GM12878 (cell line): ENCODE measurements around the gene IFT88. TPM values are rescaled to one million over a fixed set of nuclear protein-coding genes. Genes with fewer than 3 reads are reported as not detected.

ENCODE experiments used
- ATAC-seq: fragments of 200-7000 bp; cut with Tn5 transposase; 3 replicates; pipeline ENCODE4 v1.9.1; 2020; ENCODE audit warnings: mild to moderate bottlenecking, moderate library complexity
- BruUV-seq: library from RNA; stranded (reverse); fragments of 400-500 nt; replicated peaks from 2 replicates; lab custom pipeline; 2021; lab: Mats Ljungman, UMichigan
- CTCF ChIA-PET: fragments of 300-600 bp; sonication (Branson Sonifier 250); formaldehyde crosslinking; extraction: SDS; loops from one replicate; lab custom pipeline; 2021; ENCODE audit warnings: inconsistent platforms; lab: Yijun Ruan, JAX
- POLR2A ChIA-PET: fragments of 350-600 bp; formaldehyde crosslinking; extraction: SDS; loops from one replicate; lab custom pipeline; 2021; ENCODE audit warnings: inconsistent platforms; lab: Charles Lee
- RAD21 ChIA-PET: fragments of 300-600 bp; sonication (Branson Sonifier 250); formaldehyde crosslinking; loops from one replicate; lab custom pipeline; 2023; ENCODE audit warnings: antibody characterized with exemption; ENCODE audit not compliant: unreplicated experiment; lab: Charles Lee
- SMC1A ChIA-PET: fragments of 300-600 bp; sonication (Branson Sonifier 250); formaldehyde crosslinking; loops from one replicate; lab custom pipeline; 2023; ENCODE audit not compliant: unreplicated experiment, uncharacterized antibody; lab: Charles Lee
- DNase-seq: peaks from one replicate; pipeline ENCODE4 v3.0.0-alpha.2; 2011; ENCODE audit warnings: low read depth, low spot score
- FAIRE-seq: peaks from 3 replicates; lab custom pipeline; 2011; peaks lifted over from hg19 to GRCh38; lab: Jason Lieb, UNC
- H2AFZ ChIP-seq: 2 replicates; pipeline ENCODE4 v1.6.0; 2011; ENCODE audit warnings: low read depth, low read length, control low read depth; ENCODE audit not compliant: control insufficient read depth
- H3K27ac ChIP-seq: 2 replicates; pipeline ENCODE4 v1.5.1; 2011; ENCODE audit warnings: control low read depth; ENCODE audit not compliant: control insufficient read depth, insufficient read depth
- H3K27me3 ChIP-seq, 2 experiments: replicated peaks in 1 of 2; 2 replicates each; pipeline versions ENCODE4 v1.6.0 to v1.6.1; 2011; ENCODE audit warnings: low read length in 1 of 2; ENCODE audit not compliant: control insufficient read depth in 2 of 2, insufficient read depth in 2 of 2
- H3K36me3 ChIP-seq, 2 experiments: 2 replicates each; pipeline ENCODE4 v1.5.1; 2011; ENCODE audit warnings: low read length in 1 of 2; ENCODE audit not compliant: control insufficient read depth in 2 of 2, insufficient read depth in 2 of 2
- H3K4me1 ChIP-seq: 2 replicates; pipeline ENCODE4 v1.6.1; 2011; ENCODE audit warnings: mild to moderate bottlenecking, low read length, moderate library complexity, mixed read lengths; ENCODE audit not compliant: control insufficient read depth, insufficient read depth
- H3K4me2 ChIP-seq: 2 replicates; pipeline ENCODE4 v1.6.0; 2011; ENCODE audit warnings: control low read depth; ENCODE audit not compliant: control insufficient read depth, insufficient read depth
- H3K4me3 ChIP-seq: fragments of 200-600 bp; sonication (generic); 2 replicates; pipeline ENCODE4 v1.5.1; 2016
- H3K79me2 ChIP-seq: 2 replicates; pipeline ENCODE4 v1.6.0; 2011; ENCODE audit warnings: low read length; ENCODE audit not compliant: control insufficient read depth, insufficient read depth
- H3K9ac ChIP-seq: 2 replicates; pipeline ENCODE4 v1.8.0; 2011; ENCODE audit warnings: low read length, control low read depth, mixed read lengths; ENCODE audit not compliant: control insufficient read depth, insufficient read depth
- H3K9me3 ChIP-seq: replicated peaks from 3 replicates; pipeline ENCODE4 v1.5.1; 2011; ENCODE audit warnings: mild to moderate bottlenecking, low read length; ENCODE audit not compliant: control insufficient read depth, insufficient read depth
- H4K20me1 ChIP-seq: 2 replicates; pipeline ENCODE4 v1.6.0; 2011; ENCODE audit not compliant: control insufficient read depth, insufficient read depth
- BMI1 ChIP-seq: fragments of 450-650 bp; IDR thresholded peaks from 2 replicates; pipeline ENCODE4 v1.6.1; 2016; ENCODE audit warnings: mild to moderate bottlenecking, moderate library complexity, borderline replicate concordance
- EGR1 ChIP-seq, 2 experiments: IDR thresholded peaks; 1 replicate in 1 of 2; 2 replicates in 1 of 2; pipeline ENCODE4 v1.6.1; 2011 to 2012; ENCODE audit warnings: low read depth in 2 of 2, low read length in 2 of 2, borderline replicate concordance in 1 of 2, mild to moderate bottlenecking in 1 of 2, moderate library complexity in 1 of 2
- PML ChIP-seq: IDR thresholded peaks from 2 replicates; pipeline ENCODE4 v1.6.1; 2012; ENCODE audit warnings: low read length, inconsistent platforms
- STAT3 ChIP-seq: IDR thresholded peaks from 2 replicates; pipeline ENCODE4 v1.6.1; 2011; ENCODE audit warnings: low read depth, low read length, improper control_type of control experiment
- YY1 ChIP-seq: IDR thresholded peaks from 2 replicates; pipeline ENCODE4 v1.6.1; 2011; ENCODE audit warnings: low read depth, mild to moderate bottlenecking, low read length
- WGBS: methylation state at CpG from one replicate; pipeline ENCODE4 v1.1.6; 2016; ENCODE audit warnings: low lambda C conversion rate; ENCODE audit not compliant: insufficient replicate concordance, insufficient coverage; ENCODE audit errors: missing lambda C conversion rate; 5-methylcytosine and 5-hydroxymethylcytosine counted together
- in situ Hi-C: fragments of 300-500 bp; cut with MboI; formaldehyde crosslinking; loops from 9 replicates; pipeline ENCODE4 v1.14.3; 2018; ENCODE audit warnings: mixed read lengths
- intact Hi-C: fragments of 100-400 bp; cut with micrococcal nuclease; formaldehyde crosslinking; loops from one replicate; pipeline ENCODE4 v1.14.2; 2022; ENCODE audit not compliant: unreplicated experiment
- polyA plus RNA-seq, 11 experiments: library from polyadenylated mRNA; depleted of rRNA in 4 of 11; unstranded in 6 of 11; stranded (reverse) in 5 of 11; fragments of >200 nt; fragmentation: Nextera tagmentation in 4 of 11; fragmentation: Illumina TruSeq in 1 of 11; extraction: Ambion mirVana in 4 of 11; extraction: Trizol in 1 of 11; gene quantifications; 1 replicate in 1 of 11; 2 replicates in 10 of 11; pipeline versions ENCODE4 v1.2.1 to v1.2.3, GENCODE V29; 2011 to 2016; ENCODE audit warnings: inconsistent platforms in 2 of 11, missing spikeins in 2 of 11, low read depth in 1 of 11
- total RNA-seq, 4 experiments: library from RNA; depleted of rRNA in 3 of 4; stranded (reverse); fragments of >200 nt in 3 of 4; fragmentation: Illumina TruSeq in 1 of 4; extraction: Trizol in 1 of 4; gene quantifications; 2 replicates each; pipeline versions ENCODE4 v1.2.1 to v1.2.3, GENCODE V29; 2013 to 2021
- TF ChIP-seq, protein P1 (sequence below): IDR thresholded peaks from 2 replicates; pipeline ENCODE4 v1.6.1; 2011; ENCODE audit warnings: borderline replicate concordance, low read depth, mild to moderate bottlenecking, moderate library complexity, low read length; ENCODE audit not compliant: insufficient read depth, poor library complexity, severe bottlenecking

Gene IFT88
- total and polyA plus RNA-seq, 10 of the 15 experiments (the other 5 are each of a cell fraction or from before 2014, with no cell fraction given): 2.9 to 5.6 (median 4.1) TPM

DNA sequence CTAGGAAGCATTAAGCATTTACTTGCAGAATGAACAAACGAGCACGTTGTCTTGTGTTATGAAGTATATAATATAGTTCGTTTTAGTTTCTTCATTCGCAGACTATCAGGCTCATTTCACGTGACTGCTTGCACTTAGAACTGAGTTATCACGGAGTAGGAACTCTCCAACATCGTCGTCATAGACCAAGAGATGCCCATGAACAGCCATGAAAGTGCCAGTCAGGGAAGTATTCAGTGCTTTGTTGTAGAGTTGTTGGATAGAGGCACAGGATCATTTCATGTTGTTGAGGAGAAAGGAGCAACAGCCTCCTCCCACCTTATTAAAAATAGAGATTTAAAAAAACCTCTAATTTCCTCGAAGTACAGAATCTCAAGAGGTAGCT, 135.6 kb downstream of the IFT88 start:
- Histone ChIP-seq H3K4me2 (peak overlapping the region; percentile 99), H3K27me3 (no peaks in the 10 kb centered on the region), H3K27ac (no peak overlapping the region), H3K4me1 (peaks cover 6% of the 10 kb centered on the region), H2AFZ (peak overlapping the region; percentile 77; the same call in 1 of the 2 replicates), H4K20me1 (no peaks in the 10 kb centered on the region)
- 20% methylated on average over 9 of the region's 9 CpGs for WGBS
- TF ChIP-seq BMI1 (peak; percentile 65), PML (no peak), EGR1 (IDR thresholded peaks at IDR 0.05; ENCODE audit: borderline replicate concordance in 1 of 2, low read depth in 2 of 2, low read length in 2 of 2) (no peak), YY1 (no peak), STAT3 (no peak)
- TF ChIP-seq, protein P1, sequence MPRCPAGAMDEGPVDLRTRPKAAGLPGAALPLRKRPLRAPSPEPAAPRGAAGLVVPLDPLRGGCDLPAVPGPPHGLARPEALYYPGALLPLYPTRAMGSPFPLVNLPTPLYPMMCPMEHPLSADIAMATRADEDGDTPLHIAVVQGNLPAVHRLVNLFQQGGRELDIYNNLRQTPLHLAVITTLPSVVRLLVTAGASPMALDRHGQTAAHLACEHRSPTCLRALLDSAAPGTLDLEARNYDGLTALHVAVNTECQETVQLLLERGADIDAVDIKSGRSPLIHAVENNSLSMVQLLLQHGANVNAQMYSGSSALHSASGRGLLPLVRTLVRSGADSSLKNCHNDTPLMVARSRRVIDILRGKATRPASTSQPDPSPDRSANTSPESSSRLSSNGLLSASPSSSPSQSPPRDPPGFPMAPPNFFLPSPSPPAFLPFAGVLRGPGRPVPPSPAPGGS: no peak
- TF ChIP-seq, all 136 proteins: peak for 1
- intact Hi-C loops: loop anchor here (5.0 kb wide), 1 partner anchor 205 kb away; no protein-coding TSS in a partner anchor
- no peak for DNase-seq
- Histone ChIP-seq H3K36me3 (no peaks in the 10 kb centered on the region), H3K4me3 (peak overlapping the region; percentile 81), H3K9ac (no peak overlapping the region), H3K79me2 (no peaks in the 10 kb centered on the region), H3K9me3 (no peaks in the 10 kb centered on the region)
- RAD21 ChIA-PET: no interaction called here
- no TSS peak for BruUV-seq
- POLR2A ChIA-PET: no interaction called here
- CTCF ChIA-PET: interaction anchor here (0.9 to 1.2 kb wide), 2 partner anchors 21 to 207 kb away, joined by 3 to 4 read pairs; no protein-coding TSS in a partner anchor
- ATAC-seq: no peak
- in situ Hi-C loops: no loop called here
- SMC1A ChIA-PET: interaction anchor here (1.7 kb wide), 1 partner anchor 15 kb away, joined by 4 read pairs; no protein-coding TSS in a partner anchor
- FAIRE-seq: no peak
